Airway epithelial cell (primary cell): Measurements from ENCODE around the gene PYGO1. TPM values are rescaled to one million over a fixed set of nuclear protein-coding genes. Genes with fewer than 3 reads are reported as not detected.

Experiments
- total RNA-seq: library from RNA; depleted of rRNA; stranded (reverse); fragments of >200 nt; gene quantifications from 2 replicates; pipeline ENCODE4 v1.2.3, GENCODE V29; 2015

PYGO1 gene
- total RNA-seq: 0.33 and 0.49 TPM in 2 replicates

GRCh38 chr15:55588070-55588814 lies at the start of gene PYGO1:
PYGO1 (minus strand) TSS chr15:55588345; CDS start chr15:55587883, 462 bp downstream.

Other genes with a start within 250 kb of the PYGO1 start
- gene CCPG1, start 180.0 kb downstream of the PYGO1 start, total RNA-seq: 12.3 and 18.7 TPM in 2 replicates
- 0.51 and 1.5 TPM in 2 replicates for gene PIERCE2, start 179.8 kb downstream of the PYGO1 start, total RNA-seq
- 0.74 and 4.5 TPM in 2 replicates for gene DNAAF4, start 80.1 kb downstream of the PYGO1 start, total RNA-seq
- not detected in 2 replicates for gene PRTG, start 154.8 kb upstream of the PYGO1 start, total RNA-seq